WTC11 (cell line): ENCODE measurements around the gene LMO2. TPM values are rescaled to one million over a fixed set of nuclear protein-coding genes. Genes with fewer than 3 reads are reported as not detected.
A peak's percentile ranks its signal among the peaks of the same experiment; 100 is the strongest.

Source experiments
- ATAC-seq: fragments of 200-7000 bp; cut with Tn5 transposase; 2 replicates; pipeline ENCODE4 v1.10.0; 2021; ENCODE audit warnings: mild to moderate bottlenecking, moderate library complexity
- CTCF ChIA-PET: fragments of 300-600 bp; sonication (Branson Sonifier 250); formaldehyde crosslinking; loops from one replicate; lab custom pipeline; 2021; ENCODE audit warnings: antibody characterized with exemption; lab: Charles Lee
- POLR2A ChIA-PET: fragments of 350-600 bp; sonication (Branson Sonifier 250); formaldehyde crosslinking; loops from one replicate; lab custom pipeline; 2021; ENCODE audit warnings: antibody characterized with exemption; lab: Charles Lee
- DNase-seq: peaks from one replicate; pipeline ENCODE4 v3.0.0; 2021; ENCODE audit warnings: low spot score
- H3K27ac Mint-ChIP-seq: 2 replicates; pipeline ENCODE4 v1.8.0; 2021; ENCODE audit warnings: mixed read lengths
- H3K27me3 Mint-ChIP-seq: 2 replicates; pipeline ENCODE4 v1.8.0; 2021; ENCODE audit warnings: low read depth, mild to moderate bottlenecking, moderate library complexity, mixed read lengths
- H3K36me3 Mint-ChIP-seq: 2 replicates; pipeline ENCODE4 v1.8.0; 2021; ENCODE audit warnings: mixed read lengths
- H3K4me1 Mint-ChIP-seq: 2 replicates; pipeline ENCODE4 v1.8.0; 2022; ENCODE audit warnings: mixed read lengths
- H3K4me3 Mint-ChIP-seq: 2 replicates; pipeline ENCODE4 v1.8.0; 2021; ENCODE audit warnings: mild to moderate bottlenecking, moderate library complexity, mixed read lengths
- H3K9me3 Mint-ChIP-seq: 2 replicates; pipeline ENCODE4 v1.8.0; 2021; ENCODE audit warnings: mixed read lengths
- CBFB ChIP-seq: sonication (generic); formaldehyde crosslinking; IDR thresholded peaks from 2 replicates; pipeline ENCODE4 v1.8.1; 2022; ENCODE audit warnings: mild to moderate bottlenecking, low read depth, missing genetic modification reagents
- ELF4 ChIP-seq: sonication (generic); formaldehyde crosslinking; IDR thresholded peaks from 2 replicates; pipeline ENCODE4 v1.8.1; 2022; ENCODE audit warnings: low read depth, mild to moderate bottlenecking, moderate library complexity, missing genetic modification reagents
- FOXK1 ChIP-seq: sonication (generic); formaldehyde crosslinking; IDR thresholded peaks from 2 replicates; pipeline ENCODE4 v1.8.0; 2022; ENCODE audit warnings: mild to moderate bottlenecking, moderate library complexity, missing genetic modification reagents
- FOXP1 ChIP-seq: sonication (generic); formaldehyde crosslinking; IDR thresholded peaks from 2 replicates; pipeline ENCODE4 v1.8.0; 2022; ENCODE audit warnings: missing genetic modification reagents, mild to moderate bottlenecking, moderate library complexity, borderline replicate concordance
- HMGA2 ChIP-seq: fragments of 250-450 bp; sonication (Bioruptor Pico); IDR thresholded peaks from 2 replicates; pipeline ENCODE4 v1.4.0; 2021; ENCODE audit warnings: mild to moderate bottlenecking, moderate library complexity
- IRF2 ChIP-seq: sonication (generic); formaldehyde crosslinking; IDR thresholded peaks from 2 replicates; pipeline ENCODE4 v1.8.0; 2022; ENCODE audit warnings: low read depth, missing genetic modification reagents, borderline replicate concordance
- MXD4 ChIP-seq: fragments of 250-450 bp; sonication (Bioruptor Pico); IDR thresholded peaks from 2 replicates; pipeline ENCODE4 v1.8.0; 2021; ENCODE audit warnings: mild to moderate bottlenecking, moderate library complexity, borderline replicate concordance
- SMAD4 ChIP-seq: sonication (generic); formaldehyde crosslinking; IDR thresholded peaks from 2 replicates; pipeline ENCODE4 v1.8.0; 2022; ENCODE audit warnings: mild to moderate bottlenecking, missing genetic modification reagents
- ZNF121 ChIP-seq: sonication (generic); formaldehyde crosslinking; IDR thresholded peaks from 2 replicates; pipeline ENCODE4 v1.8.0; 2023; ENCODE audit warnings: missing genetic modification reagents
- ZNF138 ChIP-seq: sonication (generic); formaldehyde crosslinking; conservative IDR thresholded peaks from 2 replicates; pipeline ENCODE4 v1.8.1; 2022; ENCODE audit warnings: mild to moderate bottlenecking, moderate library complexity, missing genetic modification reagents
- ZNF232 ChIP-seq: sonication (generic); formaldehyde crosslinking; IDR thresholded peaks from 2 replicates; pipeline ENCODE4 v1.8.0; 2022; ENCODE audit warnings: mild to moderate bottlenecking, missing genetic modification reagents
- ZNF317 ChIP-seq: sonication (generic); formaldehyde crosslinking; IDR thresholded peaks from 2 replicates; pipeline ENCODE4 v1.8.1; 2023; ENCODE audit warnings: low read depth, mild to moderate bottlenecking, moderate library complexity, missing genetic modification reagents, borderline replicate concordance
- ZNF416 ChIP-seq: fragments of 250-450 bp; sonication (Bioruptor Pico); IDR thresholded peaks from 2 replicates; pipeline ENCODE4 v1.9.0; 2021; ENCODE audit warnings: mild to moderate bottlenecking, inconsistent platforms
- ZNF671 ChIP-seq: fragments of 250-450 bp; sonication (Bioruptor Pico); IDR thresholded peaks from 2 replicates; pipeline ENCODE4 v1.8.0; 2021; ENCODE audit warnings: mild to moderate bottlenecking
- total RNA-seq: library from RNA; stranded (reverse); gene quantifications from 3 replicates; pipeline ENCODE4 v1.2.3, GENCODE V29; 2021
- TF ChIP-seq, protein P1 (sequence below): fragments of 250-450 bp; sonication (Bioruptor Pico); conservative IDR thresholded peaks from 2 replicates; pipeline ENCODE4 v1.9.0; 2021; ENCODE audit warnings: mild to moderate bottlenecking
- TF ChIP-seq, protein P2 (sequence below): sonication (generic); formaldehyde crosslinking; IDR thresholded peaks from 2 replicates; pipeline ENCODE4 v1.8.1; 2023; ENCODE audit warnings: mild to moderate bottlenecking, moderate library complexity, missing genetic modification reagents
- TF ChIP-seq, protein P3 (sequence below): sonication (generic); formaldehyde crosslinking; IDR thresholded peaks from 2 replicates; pipeline ENCODE4 v1.8.1; 2023; ENCODE audit warnings: mild to moderate bottlenecking, missing genetic modification reagents, moderate library complexity
- TF ChIP-seq, protein P4 (sequence below): fragments of 200-600 bp; IDR thresholded peaks from 2 replicates; pipeline ENCODE4 v1.8.0; 2022; ENCODE audit warnings: antibody characterized with exemption
- TF ChIP-seq, protein P5 (sequence below): sonication (generic); formaldehyde crosslinking; IDR thresholded peaks from 2 replicates; pipeline ENCODE4 v1.8.0; 2022; ENCODE audit warnings: mild to moderate bottlenecking, missing genetic modification reagents
- TF ChIP-seq, protein P6 (sequence below): fragments of 250-450 bp; sonication (Bioruptor Pico); IDR thresholded peaks from 2 replicates; pipeline ENCODE4 v1.9.0; 2021; ENCODE audit warnings: moderate library complexity, mild to moderate bottlenecking, inconsistent platforms, borderline replicate concordance

Gene LMO2
- total RNA-seq, 1 experiment from 2014 or later: 3.4 TPM

DNA sequence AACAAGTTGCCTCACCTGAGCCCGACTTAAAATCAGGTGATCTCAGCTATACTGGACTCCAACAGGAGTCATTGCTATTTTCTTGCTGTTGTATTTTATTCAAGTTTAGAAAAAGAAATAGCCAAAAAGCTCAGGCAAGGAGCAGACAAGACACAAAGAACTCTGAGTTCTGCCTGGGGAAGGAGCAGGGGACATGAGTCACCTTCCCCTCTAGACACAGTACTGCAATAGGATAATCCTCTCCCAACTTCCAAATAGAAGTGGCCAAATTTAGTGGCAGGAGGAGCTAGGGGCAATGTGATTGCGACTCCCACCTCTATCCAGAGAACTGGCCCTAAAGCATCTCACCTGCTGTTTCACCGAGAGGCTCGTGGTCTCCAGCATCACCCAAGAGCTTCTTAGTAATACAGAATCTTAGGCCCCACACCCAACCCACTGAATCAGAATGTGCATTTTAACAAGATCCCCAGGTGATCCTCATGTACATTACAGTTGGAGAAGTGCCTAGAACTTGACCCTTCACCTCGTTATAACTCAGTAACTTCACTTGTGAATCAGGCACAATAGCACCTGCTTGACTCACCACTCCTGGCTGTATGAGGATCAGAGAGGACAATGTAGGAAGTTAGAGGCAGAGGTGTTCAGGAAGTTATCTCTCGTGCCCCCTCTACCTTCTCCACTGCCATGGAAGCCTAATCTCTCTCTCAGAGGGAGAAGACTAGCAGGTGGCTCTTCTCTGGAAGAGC is 60.8 kb downstream of the LMO2 start:
- H3K9me3 Mint-ChIP-seq: no peaks in the 10 kb centered on the region
- ATAC-seq (no peak), DNase-seq (no peak)
- H3K4me1 Mint-ChIP-seq: no peaks in the 10 kb centered on the region; the same call in 1 of the 2 replicates
- TF ChIP-seq ZNF671: no peak
- TF ChIP-seq ELF4 (CRISPR knock-in tag): no peak
- TF ChIP-seq CBFB (CRISPR knock-in tag): no peak
- TF ChIP-seq SMAD4 (CRISPR knock-in tag): no peak
- TF ChIP-seq HMGA2 (CRISPR knock-in tag): no peak
- no peak for TF ChIP-seq ZNF232
- TF ChIP-seq, protein P1, sequence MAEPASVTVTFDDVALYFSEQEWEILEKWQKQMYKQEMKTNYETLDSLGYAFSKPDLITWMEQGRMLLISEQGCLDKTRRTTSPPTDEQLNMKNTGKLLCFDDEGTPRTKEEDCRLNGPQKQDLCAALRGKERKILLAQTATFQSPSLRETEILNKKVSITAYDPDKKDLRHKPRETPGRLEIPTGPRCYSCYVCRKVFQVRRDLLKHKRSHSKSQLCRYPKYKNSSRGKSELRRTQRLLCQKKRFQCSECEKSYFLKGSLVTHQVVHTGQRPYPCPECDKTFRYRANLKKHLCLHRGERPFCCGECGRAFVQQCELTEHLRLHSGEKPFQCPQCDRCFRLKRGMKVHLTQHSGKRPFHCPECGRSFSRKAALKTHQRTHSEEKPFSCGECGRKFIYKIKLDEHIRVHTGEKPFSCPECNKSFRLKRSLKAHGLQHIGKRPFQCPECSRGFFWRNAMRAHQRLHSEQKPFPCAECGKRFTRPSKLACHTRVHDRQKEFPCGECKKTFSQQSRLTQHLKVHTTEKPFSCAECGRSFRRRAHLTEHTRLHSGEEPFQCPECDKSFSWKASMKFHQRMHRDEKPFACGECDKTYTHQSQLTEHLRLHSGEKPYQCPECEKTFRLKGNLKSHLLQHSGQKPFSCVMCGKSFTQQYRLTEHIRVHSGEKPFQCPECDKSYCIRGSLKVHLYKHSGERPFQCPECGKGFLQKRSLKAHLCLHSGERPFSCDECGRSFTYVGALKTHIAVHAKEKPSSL (CRISPR knock-in tag): no peak
- TF ChIP-seq ZNF317 (CRISPR knock-in tag): no peak
- TF ChIP-seq IRF2 (CRISPR knock-in tag): no peak
- TF ChIP-seq, protein P2, sequence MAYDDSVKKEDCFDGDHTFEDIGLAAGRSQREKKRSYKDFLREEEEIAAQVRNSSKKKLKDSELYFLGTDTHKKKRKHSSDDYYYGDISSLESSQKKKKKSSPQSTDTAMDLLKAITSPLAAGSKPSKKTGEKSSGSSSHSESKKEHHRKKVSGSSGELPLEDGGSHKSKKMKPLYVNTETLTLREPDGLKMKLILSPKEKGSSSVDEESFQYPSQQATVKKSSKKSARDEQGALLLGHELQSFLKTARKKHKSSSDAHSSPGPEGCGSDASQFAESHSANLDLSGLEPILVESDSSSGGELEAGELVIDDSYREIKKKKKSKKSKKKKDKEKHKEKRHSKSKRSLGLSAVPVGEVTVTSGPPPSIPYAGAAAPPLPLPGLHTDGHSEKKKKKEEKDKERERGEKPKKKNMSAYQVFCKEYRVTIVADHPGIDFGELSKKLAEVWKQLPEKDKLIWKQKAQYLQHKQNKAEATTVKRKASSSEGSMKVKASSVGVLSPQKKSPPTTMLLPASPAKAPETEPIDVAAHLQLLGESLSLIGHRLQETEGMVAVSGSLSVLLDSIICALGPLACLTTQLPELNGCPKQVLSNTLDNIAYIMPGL: no peak
- TF ChIP-seq FOXP1 (CRISPR knock-in tag): no peak
- no peak for TF ChIP-seq ZNF121
- no peak for TF ChIP-seq ZNF138
- TF ChIP-seq MXD4 (CRISPR knock-in tag): no peak
- TF ChIP-seq FOXK1 (CRISPR knock-in tag): no peak
- no peak overlapping the region for H3K4me3 Mint-ChIP-seq
- no peak overlapping the region for H3K27ac Mint-ChIP-seq
- CTCF ChIA-PET: interaction anchor here (0.6 to 9.0 kb wide), 4 partner anchors 24 to 145 kb away, joined by 3 to 131 read pairs (median 6); no protein-coding TSS in a partner anchor
- H3K36me3 Mint-ChIP-seq: no peaks in the 10 kb centered on the region
- POLR2A ChIA-PET: no interaction called here
- peaks cover 38% of the 10 kb centered on the region for H3K27me3 Mint-ChIP-seq

DNA sequence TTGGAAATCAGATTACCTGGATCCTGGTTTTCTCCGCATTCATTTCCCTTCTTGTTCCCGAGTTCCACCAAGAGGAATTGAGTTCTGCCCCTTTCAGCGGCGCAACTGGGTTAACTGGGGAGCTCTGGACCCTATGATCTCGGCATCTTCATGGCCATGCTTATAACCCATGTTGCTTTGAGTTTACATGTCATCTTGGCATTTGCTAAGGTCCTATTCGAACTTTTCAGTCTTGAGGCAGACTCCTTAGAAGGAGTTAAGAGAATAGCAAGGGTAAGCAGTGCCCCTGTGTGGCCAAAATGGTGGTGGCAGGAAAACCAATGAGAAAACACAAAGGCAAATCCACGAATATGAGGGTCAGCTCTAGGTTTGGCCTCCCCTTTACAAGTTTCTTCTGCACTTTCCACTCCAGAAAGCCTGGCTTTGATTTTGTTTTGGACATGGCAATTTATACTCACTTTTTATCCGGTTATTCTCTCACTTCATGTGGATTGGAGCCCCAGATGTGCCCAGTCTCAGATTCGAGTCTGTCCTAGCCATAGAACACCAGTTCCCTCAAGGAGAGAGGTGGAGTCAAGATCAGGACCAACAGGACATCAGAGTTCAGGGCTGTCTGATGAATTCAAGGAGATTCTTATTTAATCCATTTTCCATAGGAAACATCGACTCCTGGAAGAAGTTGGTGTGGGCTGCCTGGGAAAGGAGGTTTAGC is 62.3 kb downstream of the LMO2 start:
- TF ChIP-seq, protein P3, sequence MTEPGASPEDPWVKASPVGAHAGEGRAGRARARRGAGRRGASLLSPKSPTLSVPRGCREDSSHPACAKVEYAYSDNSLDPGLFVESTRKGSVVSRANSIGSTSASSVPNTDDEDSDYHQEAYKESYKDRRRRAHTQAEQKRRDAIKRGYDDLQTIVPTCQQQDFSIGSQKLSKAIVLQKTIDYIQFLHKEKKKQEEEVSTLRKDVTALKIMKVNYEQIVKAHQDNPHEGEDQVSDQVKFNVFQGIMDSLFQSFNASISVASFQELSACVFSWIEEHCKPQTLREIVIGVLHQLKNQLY (CRISPR knock-in tag): no peak
- TF ChIP-seq, protein P4, sequence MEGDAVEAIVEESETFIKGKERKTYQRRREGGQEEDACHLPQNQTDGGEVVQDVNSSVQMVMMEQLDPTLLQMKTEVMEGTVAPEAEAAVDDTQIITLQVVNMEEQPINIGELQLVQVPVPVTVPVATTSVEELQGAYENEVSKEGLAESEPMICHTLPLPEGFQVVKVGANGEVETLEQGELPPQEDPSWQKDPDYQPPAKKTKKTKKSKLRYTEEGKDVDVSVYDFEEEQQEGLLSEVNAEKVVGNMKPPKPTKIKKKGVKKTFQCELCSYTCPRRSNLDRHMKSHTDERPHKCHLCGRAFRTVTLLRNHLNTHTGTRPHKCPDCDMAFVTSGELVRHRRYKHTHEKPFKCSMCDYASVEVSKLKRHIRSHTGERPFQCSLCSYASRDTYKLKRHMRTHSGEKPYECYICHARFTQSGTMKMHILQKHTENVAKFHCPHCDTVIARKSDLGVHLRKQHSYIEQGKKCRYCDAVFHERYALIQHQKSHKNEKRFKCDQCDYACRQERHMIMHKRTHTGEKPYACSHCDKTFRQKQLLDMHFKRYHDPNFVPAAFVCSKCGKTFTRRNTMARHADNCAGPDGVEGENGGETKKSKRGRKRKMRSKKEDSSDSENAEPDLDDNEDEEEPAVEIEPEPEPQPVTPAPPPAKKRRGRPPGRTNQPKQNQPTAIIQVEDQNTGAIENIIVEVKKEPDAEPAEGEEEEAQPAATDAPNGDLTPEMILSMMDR: peak; percentile 32
- TF ChIP-seq ZNF416: no peak
- TF ChIP-seq, protein P5, sequence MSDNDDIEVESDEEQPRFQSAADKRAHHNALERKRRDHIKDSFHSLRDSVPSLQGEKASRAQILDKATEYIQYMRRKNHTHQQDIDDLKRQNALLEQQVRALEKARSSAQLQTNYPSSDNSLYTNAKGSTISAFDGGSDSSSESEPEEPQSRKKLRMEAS (CRISPR knock-in tag): 0 out of 2 replicates have a peak, but pooled peaks have one; percentile 12
- TF ChIP-seq ZNF317 (CRISPR knock-in tag): no peak
- TF ChIP-seq, protein P2: 0 out of 2 replicates have a peak, but pooled peaks have one; percentile 4
- TF ChIP-seq, protein P6, sequence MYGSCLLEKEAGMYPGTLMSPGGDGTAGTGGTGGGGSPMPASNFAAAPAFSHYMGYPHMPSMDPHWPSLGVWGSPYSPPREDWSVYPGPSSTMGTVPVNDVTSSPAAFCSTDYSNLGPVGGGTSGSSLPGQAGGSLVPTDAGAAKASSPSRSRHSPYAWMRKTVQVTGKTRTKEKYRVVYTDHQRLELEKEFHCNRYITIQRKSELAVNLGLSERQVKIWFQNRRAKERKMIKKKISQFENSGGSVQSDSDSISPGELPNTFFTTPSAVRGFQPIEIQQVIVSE: no peak
- Mint-ChIP-seq H3K4me3 (peak overlapping the region; percentile 89), H3K36me3 (no peaks in the 10 kb centered on the region), H3K4me1 (no peaks in the 10 kb centered on the region; the same call in 1 of the 2 replicates), H3K27me3 (peaks cover 39% of the 10 kb centered on the region), H3K9me3 (no peaks in the 10 kb centered on the region), H3K27ac (no peak overlapping the region)
- POLR2A ChIA-PET: no interaction called here
- DNase-seq (peak; percentile 65), ATAC-seq (peak; percentile 88)
- CTCF ChIA-PET: interaction anchor here (0.6 to 9.0 kb wide), 22 partner anchors 8 to 347 kb away, joined by 3 to 131 read pairs (median 5); partner anchors contain the start of genes C11orf91 and CD59
